AG04450 (cell line): ENCODE data around the gene BFSP1. TPM values are rescaled to one million over a fixed set of nuclear protein-coding genes. Genes with fewer than 3 reads are reported as not detected.

ENCODE experiments used
- CTCF ChIA-PET: fragments of 300-600, 350-600 bp; formaldehyde crosslinking; extraction: SDS; loops from one replicate; lab custom pipeline; 2022; ENCODE audit warnings: antibody characterized with exemption, inconsistent platforms; lab: Charles Lee
- POLR2A ChIA-PET: fragments of 350-600 bp; formaldehyde crosslinking; extraction: SDS; loops from one replicate; lab custom pipeline; 2021; ENCODE audit warnings: antibody characterized with exemption, inconsistent platforms; lab: Yijun Ruan, JAX
- DNase-seq: peaks from one replicate; pipeline ENCODE4 v3.0.0-alpha.2; 2011; ENCODE audit warnings: low read depth, low spot score
- H3K27ac ChIP-seq: one replicate; pipeline ENCODE4 v1.5.1; 2012; ENCODE audit warnings: low read depth, low read length, control low read depth
- H3K27me3 ChIP-seq: one replicate; pipeline ENCODE4 v1.6.0; 2012; ENCODE audit warnings: low read length; ENCODE audit not compliant: control insufficient read depth, insufficient read depth
- H3K4me3 ChIP-seq: 2 replicates; pipeline ENCODE4 v1.5.1; 2011; ENCODE audit warnings: mild to moderate bottlenecking, low read depth, low read length, control low read depth
- H3K9me3 ChIP-seq: 2 replicates; pipeline ENCODE4 v1.5.1; 2012; ENCODE audit warnings: low read length; ENCODE audit not compliant: control insufficient read depth, insufficient read depth
- polyA plus RNA-seq: library from polyadenylated mRNA; depleted of rRNA; stranded (reverse); fragments of >200 nt; gene quantifications from 2 replicates; pipeline ENCODE4 v1.2.3, GENCODE V29; 2011
- TF ChIP-seq, protein P1 (sequence below): IDR thresholded peaks from 2 replicates; pipeline ENCODE4 v1.5.1; 2011; ENCODE audit warnings: low read depth, low read length, control low read depth, inconsistent platforms

The BFSP1 gene
- polyA plus RNA-seq, 1 experiment, result 2.9 TPM

DNA sequence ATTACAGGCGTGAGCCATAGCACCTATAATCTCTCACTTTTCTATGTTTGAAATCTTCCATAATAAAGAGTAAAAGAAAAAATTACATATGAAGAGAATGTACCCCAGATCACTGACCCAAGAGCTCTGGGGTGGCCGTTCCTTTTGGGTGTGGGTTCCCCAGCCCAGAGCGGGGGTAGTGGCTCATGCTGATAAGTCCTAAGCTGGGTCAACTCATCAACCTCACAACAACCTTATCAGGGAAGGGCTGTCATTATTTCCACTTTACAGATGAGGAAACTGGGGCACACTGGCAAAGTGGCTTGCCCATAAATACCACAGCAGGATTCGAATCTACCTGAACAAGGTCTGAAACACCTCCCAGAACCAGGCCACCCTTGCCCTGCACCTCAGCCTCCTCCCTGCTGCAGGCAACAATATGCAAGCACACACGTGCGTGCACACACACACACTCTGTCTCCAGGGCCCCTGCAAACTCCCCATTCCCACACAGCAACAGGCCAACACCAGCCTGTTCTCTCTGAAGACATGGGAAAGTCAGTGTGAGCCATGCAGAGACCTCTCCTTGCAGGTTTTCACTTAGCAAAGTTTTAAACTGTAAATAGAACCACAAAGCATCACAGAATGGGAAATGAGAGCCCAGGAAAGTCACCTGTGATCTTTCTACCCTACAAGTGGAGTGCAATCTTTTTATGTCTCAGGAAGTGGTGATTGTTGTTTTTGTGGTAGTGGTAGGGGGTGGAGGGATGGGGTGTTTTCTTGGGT, 27.7 kb downstream of the BFSP1 start:
- POLR2A ChIA-PET, result no interaction called here
- CTCF ChIA-PET, result interaction anchor here (0.6 to 3.3 kb wide), 20 partner anchors 11 to 963 kb away, joined by 3 to 44 read pairs (median 4); partner anchors contain the start of gene DZANK1
- H3K4me3 ChIP-seq, result no peak overlapping the region
- no peaks in the 10 kb centered on the region; the same call in 1 of the 2 replicates for H3K9me3 ChIP-seq
- peaks cover 7% of the 10 kb centered on the region for H3K27me3 ChIP-seq
- H3K27ac ChIP-seq, result no peak overlapping the region
- TF ChIP-seq, protein P1, sequence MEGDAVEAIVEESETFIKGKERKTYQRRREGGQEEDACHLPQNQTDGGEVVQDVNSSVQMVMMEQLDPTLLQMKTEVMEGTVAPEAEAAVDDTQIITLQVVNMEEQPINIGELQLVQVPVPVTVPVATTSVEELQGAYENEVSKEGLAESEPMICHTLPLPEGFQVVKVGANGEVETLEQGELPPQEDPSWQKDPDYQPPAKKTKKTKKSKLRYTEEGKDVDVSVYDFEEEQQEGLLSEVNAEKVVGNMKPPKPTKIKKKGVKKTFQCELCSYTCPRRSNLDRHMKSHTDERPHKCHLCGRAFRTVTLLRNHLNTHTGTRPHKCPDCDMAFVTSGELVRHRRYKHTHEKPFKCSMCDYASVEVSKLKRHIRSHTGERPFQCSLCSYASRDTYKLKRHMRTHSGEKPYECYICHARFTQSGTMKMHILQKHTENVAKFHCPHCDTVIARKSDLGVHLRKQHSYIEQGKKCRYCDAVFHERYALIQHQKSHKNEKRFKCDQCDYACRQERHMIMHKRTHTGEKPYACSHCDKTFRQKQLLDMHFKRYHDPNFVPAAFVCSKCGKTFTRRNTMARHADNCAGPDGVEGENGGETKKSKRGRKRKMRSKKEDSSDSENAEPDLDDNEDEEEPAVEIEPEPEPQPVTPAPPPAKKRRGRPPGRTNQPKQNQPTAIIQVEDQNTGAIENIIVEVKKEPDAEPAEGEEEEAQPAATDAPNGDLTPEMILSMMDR, result no peak
- no peak for DNase-seq

DNA sequence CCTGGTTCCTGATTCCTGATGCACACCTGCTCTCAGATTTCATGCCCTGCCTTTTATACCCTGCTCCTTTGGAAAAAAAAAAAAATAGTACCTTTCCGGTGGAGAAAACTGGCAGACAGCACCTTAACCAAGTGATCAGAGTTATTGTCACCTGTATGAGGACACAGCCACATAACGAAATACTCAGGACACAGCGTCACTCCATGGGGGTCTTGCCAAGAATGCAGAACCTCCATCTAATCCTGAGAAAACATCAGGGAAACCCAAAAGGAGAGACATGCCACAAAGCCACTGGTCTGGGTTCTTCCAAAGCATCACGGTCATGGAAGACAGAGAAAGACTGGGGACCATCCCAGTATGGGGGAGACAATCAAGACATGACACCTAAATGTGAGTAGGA, 29.1 kb downstream of the BFSP1 start:
- H3K27ac ChIP-seq, result no peak overlapping the region
- TF ChIP-seq, protein P1, result no peak
- CTCF ChIA-PET, result no interaction called here
- H3K9me3 ChIP-seq, result no peaks in the 10 kb centered on the region; the same call in 1 of the 2 replicates
- peaks cover 7% of the 10 kb centered on the region for H3K27me3 ChIP-seq
- no peak for DNase-seq
- no peak overlapping the region for H3K4me3 ChIP-seq
- POLR2A ChIA-PET, result no interaction called here

DNA sequence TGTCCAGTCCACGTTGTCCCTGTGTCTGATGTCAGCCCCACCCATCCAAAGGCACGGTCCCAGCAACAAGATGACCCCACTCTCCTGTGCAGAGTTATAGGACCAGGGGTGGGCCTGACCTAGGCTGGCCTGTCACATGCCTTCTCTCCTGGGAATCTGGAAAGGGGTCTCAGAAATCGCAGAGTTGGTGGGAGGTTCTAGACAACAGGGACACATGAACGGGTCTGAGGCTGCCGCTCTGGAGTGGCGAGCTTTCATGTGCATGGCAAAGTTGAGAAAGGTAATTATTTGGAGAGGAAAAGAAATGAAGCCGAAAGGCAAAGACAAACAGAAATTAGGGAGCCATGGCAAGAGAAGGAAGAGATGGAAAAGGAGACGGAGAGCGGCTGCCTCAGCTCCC, 29.5 kb downstream of the BFSP1 start:
- Histone ChIP-seq H3K4me3 (no peak overlapping the region), H3K27me3 (peaks cover 10% of the 10 kb centered on the region), H3K9me3 (no peaks in the 10 kb centered on the region; the same call in 1 of the 2 replicates), H3K27ac (no peak overlapping the region)
- TF ChIP-seq, protein P1, result no peak
- DNase-seq, result no peak
- CTCF ChIA-PET, result no interaction called here
- POLR2A ChIA-PET, result no interaction called here

DNA sequence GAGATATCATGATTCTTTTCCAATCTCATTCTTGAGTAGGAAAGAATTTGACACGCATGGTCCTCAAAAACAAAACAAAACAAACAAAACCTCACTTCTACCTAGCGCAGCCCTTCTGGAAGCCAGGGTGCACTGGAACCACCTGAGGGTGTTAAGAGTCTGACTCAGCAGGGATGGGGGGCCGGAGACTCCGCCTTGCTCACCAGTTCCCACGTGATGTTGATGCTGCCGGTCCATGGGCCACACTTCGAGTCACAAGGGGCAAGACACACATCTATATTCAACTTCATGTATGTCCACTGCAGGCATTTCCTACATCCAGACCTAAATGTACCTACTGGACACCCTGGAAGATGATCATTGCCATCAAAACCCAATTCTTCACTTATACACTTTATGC, 30.4 kb downstream of the BFSP1 start:
- Histone ChIP-seq H3K27ac (no peak overlapping the region), H3K27me3 (peaks cover 17% of the 10 kb centered on the region), H3K9me3 (no peaks in the 10 kb centered on the region), H3K4me3 (no peak overlapping the region)
- ChIA-PET CTCF (no interaction called here), POLR2A (no interaction called here)
- DNase-seq, result no peak
- TF ChIP-seq, protein P1, result no peak

DNA sequence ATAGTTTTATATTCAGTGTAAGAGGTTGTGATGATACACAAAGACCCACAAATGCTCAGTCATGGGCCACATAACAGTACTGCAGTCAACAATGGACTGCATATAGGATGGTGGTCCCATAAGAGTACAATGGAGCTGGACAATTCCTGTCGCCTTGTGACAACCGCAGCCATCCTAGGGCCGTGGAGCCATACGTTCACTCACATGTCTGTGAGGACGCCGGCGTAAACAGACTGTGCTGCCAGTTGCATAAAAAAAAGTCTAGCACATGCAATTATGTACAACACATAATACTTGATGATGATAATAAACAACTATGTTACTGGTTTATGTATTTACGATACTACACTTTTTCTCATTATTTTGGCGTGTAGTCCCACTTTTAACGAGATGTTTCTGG, 30.9 kb downstream of the BFSP1 start:
- TF ChIP-seq, protein P1, result no peak
- ChIA-PET POLR2A (no interaction called here), CTCF (no interaction called here)
- H3K4me3 ChIP-seq, result no peak overlapping the region
- H3K27ac ChIP-seq, result no peak overlapping the region
- no peaks in the 10 kb centered on the region for H3K9me3 ChIP-seq
- DNase-seq, result no peak
- H3K27me3 ChIP-seq, result peaks cover 20% of the 10 kb centered on the region
